GM23338 (cell line): ENCODE measurements around the gene GP5. TPM values are rescaled to one million over a fixed set of nuclear protein-coding genes. Genes with fewer than 3 reads are reported as not detected.

Experiments used
- polyA plus RNA-seq: library from polyadenylated mRNA; unstranded; fragments of >200 nt; fragmentation: Nextera tagmentation; extraction: Ambion mirVana; gene quantifications from 2 replicates; pipeline ENCODE4 v1.2.1, GENCODE V29; 2016
- total RNA-seq: library from RNA; depleted of rRNA; stranded (reverse); fragments of >200 nt; shearing (Covaris generic); gene quantifications from 2 replicates; pipeline ENCODE4 v1.2.3, GENCODE V29; 2014; rRNA removed

Gene GP5
- total and polyA plus RNA-seq, 2 experiments from 2014 or later, result 0.07 to 0.15 TPM

Other genes starting within 250 kb of the GP5 start
- gene CPN2, start 47.9 kb downstream of the GP5 start, total RNA-seq, result 0.14 TPM in 1 of 2 replicates, not detected in the other
- 0.10 TPM in 1 of 2 replicates, not detected in the other for gene CPN2, start 47.9 kb downstream of the GP5 start, polyA plus RNA-seq
- gene LRRC15, start 29.5 kb downstream of the GP5 start, total RNA-seq, result 0.14 TPM in 1 of 2 replicates, not detected in the other
- gene LRRC15, start 29.5 kb downstream of the GP5 start, polyA plus RNA-seq, result 0.05 TPM in 1 of 2 replicates, not detected in the other
- gene ATP13A3, start 87.7 kb upstream of the GP5 start, total RNA-seq, result 164 and 202 TPM in 2 replicates
- gene ATP13A3, start 87.7 kb upstream of the GP5 start, polyA plus RNA-seq, result 17.2 and 20.0 TPM in 2 replicates
- gene TMEM44, start 234.2 kb upstream of the GP5 start, total RNA-seq, result 10.5 and 11.3 TPM in 2 replicates
- 9.4 and 10.0 TPM in 2 replicates for gene TMEM44, start 234.2 kb upstream of the GP5 start, polyA plus RNA-seq